Activated T-helper 17 cell treated with anti-CD3 and anti-CD28 coated beads, Interleukin-2, amount 50 U/mL, for 72 hours (primary cell): Measurements from ENCODE around the gene PCSK5. TPM values are rescaled to one million over a fixed set of nuclear protein-coding genes. Genes with fewer than 3 reads are reported as not detected.
"Not testable (repeated sequence)": the region's sequence is repeated elsewhere in the genome, so short reads cannot be mapped to it uniquely, and the experiment has no call there.

Source experiments
- ATAC-seq: fragments of 150-1000 bp; cut with Tn5 transposase; replicated peaks from 2 replicates; pipeline ENCODE4 v1.10.0; 2021; ENCODE audit warnings: mild to moderate bottlenecking, moderate library complexity
- H3K27ac Mint-ChIP-seq: one replicate; pipeline ENCODE4 v1.8.0; 2022; ENCODE audit warnings: mixed read lengths
- H3K27me3 Mint-ChIP-seq: one replicate; pipeline ENCODE4 v1.8.0; 2022; ENCODE audit warnings: mixed read lengths
- H3K36me3 Mint-ChIP-seq: one replicate; pipeline ENCODE4 v1.8.0; 2022; ENCODE audit warnings: low read depth, mild to moderate bottlenecking, mixed read lengths
- H3K4me1 Mint-ChIP-seq: one replicate; pipeline ENCODE4 v1.8.0; 2022; ENCODE audit warnings: mixed read lengths
- H3K4me3 Mint-ChIP-seq: one replicate; pipeline ENCODE4 v1.8.0; 2022; ENCODE audit warnings: mild to moderate bottlenecking, mixed read lengths
- H3K9me3 Mint-ChIP-seq: one replicate; pipeline ENCODE4 v1.8.0; 2022; ENCODE audit warnings: mixed read lengths
- total RNA-seq, 2 donors: library from RNA; stranded (reverse); gene quantifications; one replicate each; pipeline ENCODE4 v1.2.3, GENCODE V29; 2022

The PCSK5 gene
- total RNA-seq, 2 donors from 2014 or later: 1.6 to 3.8 TPM

GRCh38 chr9:76321195-76321828, 430.8 kb downstream of the PCSK5 start:
- Mint-ChIP-seq H3K4me1 (no peaks in the 10 kb centered on the region), H3K36me3 (no peaks in the 10 kb centered on the region), H3K27ac (no peak overlapping the region), H3K27me3 (peaks cover 20% of the 10 kb centered on the region), H3K4me3 (no peak overlapping the region), H3K9me3 (no peaks in the 10 kb centered on the region)
- no peak for ATAC-seq

- H3K4me3 Mint-ChIP-seq: no peak overlapping the region
Measured at GRCh38 chr9:76322810-76323209, 432.3 kb downstream of the PCSK5 start.

GRCh38 chr9:76323490-76323889, 433.0 kb downstream of the PCSK5 start:
- no peak for ATAC-seq
- Mint-ChIP-seq H3K4me1 (no peaks in the 10 kb centered on the region), H3K4me3 (no peak overlapping the region), H3K36me3 (no peaks in the 10 kb centered on the region), H3K9me3 (no peaks in the 10 kb centered on the region), H3K27ac (no peak overlapping the region), H3K27me3 (peaks cover 24% of the 10 kb centered on the region)

More at GRCh38 chr9:76322810-76323209, 432.3 kb downstream of the PCSK5 start:
- Mint-ChIP-seq H3K9me3 (no peaks in the 10 kb centered on the region), H3K36me3 (no peaks in the 10 kb centered on the region), H3K27me3 (peaks cover 21% of the 10 kb centered on the region), H3K4me1 (no peaks in the 10 kb centered on the region), H3K27ac (no peak overlapping the region)
- ATAC-seq: no peak

- H3K4me1 Mint-ChIP-seq, H3K36me3 Mint-ChIP-seq, ATAC-seq, H3K4me3 Mint-ChIP-seq, H3K9me3 Mint-ChIP-seq, H3K27ac Mint-ChIP-seq: not testable (repeated sequence)
- H3K27me3 Mint-ChIP-seq: peaks cover 25% of the 10 kb centered on the region
Measured at GRCh38 chr9:76324030-76324429, 433.6 kb downstream of the PCSK5 start.

- no peaks in the 10 kb centered on the region for H3K4me1 Mint-ChIP-seq
- H3K9me3 Mint-ChIP-seq: no peaks in the 10 kb centered on the region
- peaks cover 16% of the 10 kb centered on the region for H3K27me3 Mint-ChIP-seq
- no peaks in the 10 kb centered on the region for H3K36me3 Mint-ChIP-seq
- no peak overlapping the region for H3K27ac Mint-ChIP-seq
- no peak for ATAC-seq
- no peak overlapping the region for H3K4me3 Mint-ChIP-seq
Measured at GRCh38 chr9:76330034-76330433, 439.6 kb downstream of the PCSK5 start.

GRCh38 chr9:76333388-76333787, 442.9 kb downstream of the PCSK5 start:
- ATAC-seq: no peak
- Mint-ChIP-seq H3K4me1 (no peaks in the 10 kb centered on the region), H3K36me3 (no peaks in the 10 kb centered on the region)

GRCh38 chr9:76333964-76334363, 443.5 kb downstream of the PCSK5 start:
- H3K4me1 Mint-ChIP-seq: no peaks in the 10 kb centered on the region
- no peak overlapping the region for H3K4me3 Mint-ChIP-seq
- no peaks in the 10 kb centered on the region for H3K36me3 Mint-ChIP-seq
- no peak overlapping the region for H3K27ac Mint-ChIP-seq
- H3K9me3 Mint-ChIP-seq: no peaks in the 10 kb centered on the region
- H3K27me3 Mint-ChIP-seq: peaks cover 16% of the 10 kb centered on the region
- no peak for ATAC-seq

More at GRCh38 chr9:76333388-76333787, 442.9 kb downstream of the PCSK5 start:
- Mint-ChIP-seq H3K9me3 (no peaks in the 10 kb centered on the region), H3K4me3 (no peak overlapping the region), H3K27me3 (peaks cover 13% of the 10 kb centered on the region), H3K27ac (no peak overlapping the region)

GRCh38 chr9:76336027-76336426, 445.6 kb downstream of the PCSK5 start:
- no peak overlapping the region for H3K27ac Mint-ChIP-seq

GRCh38 chr9:76338418-76338817, 447.9 kb downstream of the PCSK5 start:
- ATAC-seq: no peak
- Mint-ChIP-seq H3K27me3 (peaks cover 18% of the 10 kb centered on the region), H3K9me3 (no peaks in the 10 kb centered on the region), H3K4me3 (no peak overlapping the region), H3K36me3 (no peaks in the 10 kb centered on the region), H3K4me1 (no peaks in the 10 kb centered on the region), H3K27ac (no peak overlapping the region)

More at GRCh38 chr9:76336027-76336426, 445.6 kb downstream of the PCSK5 start:
- H3K4me3 Mint-ChIP-seq: no peak overlapping the region
- H3K36me3 Mint-ChIP-seq: no peaks in the 10 kb centered on the region
- no peak for ATAC-seq
- H3K4me1 Mint-ChIP-seq: no peaks in the 10 kb centered on the region
- no peaks in the 10 kb centered on the region for H3K9me3 Mint-ChIP-seq
- H3K27me3 Mint-ChIP-seq: peaks cover 16% of the 10 kb centered on the region

- no peaks in the 10 kb centered on the region for H3K9me3 Mint-ChIP-seq
Measured at GRCh38 chr9:76341616-76342015, 451.1 kb downstream of the PCSK5 start.

GRCh38 chr9:76342201-76342600, 451.7 kb downstream of the PCSK5 start:
- no peaks in the 10 kb centered on the region for H3K4me1 Mint-ChIP-seq
- no peaks in the 10 kb centered on the region for H3K36me3 Mint-ChIP-seq
- no peak overlapping the region for H3K27ac Mint-ChIP-seq
- ATAC-seq: no peak
- H3K27me3 Mint-ChIP-seq: peaks cover 22% of the 10 kb centered on the region
- no peak overlapping the region for H3K4me3 Mint-ChIP-seq
- H3K9me3 Mint-ChIP-seq: no peaks in the 10 kb centered on the region

More at GRCh38 chr9:76341616-76342015, 451.1 kb downstream of the PCSK5 start:
- peaks cover 22% of the 10 kb centered on the region for H3K27me3 Mint-ChIP-seq
- no peak overlapping the region for H3K27ac Mint-ChIP-seq
- H3K4me1 Mint-ChIP-seq: no peaks in the 10 kb centered on the region
- H3K4me3 Mint-ChIP-seq: no peak overlapping the region
- ATAC-seq: no peak
- H3K36me3 Mint-ChIP-seq: no peaks in the 10 kb centered on the region

GRCh38 chr9:76342858-76343257, 452.4 kb downstream of the PCSK5 start:
- no peak overlapping the region for H3K4me3 Mint-ChIP-seq
- peaks cover 22% of the 10 kb centered on the region for H3K27me3 Mint-ChIP-seq
- no peak for ATAC-seq
- H3K36me3 Mint-ChIP-seq: no peaks in the 10 kb centered on the region
- H3K9me3 Mint-ChIP-seq: no peaks in the 10 kb centered on the region
- no peak overlapping the region for H3K27ac Mint-ChIP-seq
- H3K4me1 Mint-ChIP-seq: no peaks in the 10 kb centered on the region

GRCh38 chr9:76349865-76350264, 459.4 kb downstream of the PCSK5 start:
- H3K27ac Mint-ChIP-seq: no peak overlapping the region
- ATAC-seq: no peak

GRCh38 chr9:76351006-76351405, 460.5 kb downstream of the PCSK5 start:
- H3K4me1 Mint-ChIP-seq: no peaks in the 10 kb centered on the region
- no peak overlapping the region for H3K27ac Mint-ChIP-seq
- no peaks in the 10 kb centered on the region for H3K36me3 Mint-ChIP-seq
- H3K9me3 Mint-ChIP-seq: no peaks in the 10 kb centered on the region
- H3K4me3 Mint-ChIP-seq: no peak overlapping the region
- ATAC-seq: no peak
- peaks cover 3% of the 10 kb centered on the region for H3K27me3 Mint-ChIP-seq

More at GRCh38 chr9:76349865-76350264, 459.4 kb downstream of the PCSK5 start:
- H3K4me3 Mint-ChIP-seq: no peak overlapping the region
- no peaks in the 10 kb centered on the region for H3K36me3 Mint-ChIP-seq
- no peaks in the 10 kb centered on the region for H3K4me1 Mint-ChIP-seq
- H3K27me3 Mint-ChIP-seq: peaks cover 3% of the 10 kb centered on the region
- H3K9me3 Mint-ChIP-seq: no peaks in the 10 kb centered on the region

- Mint-ChIP-seq H3K4me3 (no peak overlapping the region), H3K27ac (no peak overlapping the region)
Measured at GRCh38 chr9:76352026-76352620, 461.6 kb downstream of the PCSK5 start.

More at GRCh38 chr9:76352026-76352620, 461.6 kb downstream of the PCSK5 start:
- Mint-ChIP-seq H3K27me3 (peaks cover 3% of the 10 kb centered on the region), H3K4me1 (no peaks in the 10 kb centered on the region), H3K9me3 (no peaks in the 10 kb centered on the region), H3K36me3 (no peaks in the 10 kb centered on the region)
- ATAC-seq: no peak
